HG02852 (cell line): ENCODE data around the gene LTBP3.
A peak's percentile ranks its signal among the peaks of the same experiment; 100 is the strongest.

Experiments used
- ATAC-seq: cut with Tn5 transposase; IDR thresholded peaks from one replicate; pipeline ENCODE4 v1.9.1; 2021; ENCODE audit warnings: mild to moderate bottlenecking, moderate library complexity; ENCODE audit not compliant: unreplicated experiment

LTBP3 gene

DNA sequence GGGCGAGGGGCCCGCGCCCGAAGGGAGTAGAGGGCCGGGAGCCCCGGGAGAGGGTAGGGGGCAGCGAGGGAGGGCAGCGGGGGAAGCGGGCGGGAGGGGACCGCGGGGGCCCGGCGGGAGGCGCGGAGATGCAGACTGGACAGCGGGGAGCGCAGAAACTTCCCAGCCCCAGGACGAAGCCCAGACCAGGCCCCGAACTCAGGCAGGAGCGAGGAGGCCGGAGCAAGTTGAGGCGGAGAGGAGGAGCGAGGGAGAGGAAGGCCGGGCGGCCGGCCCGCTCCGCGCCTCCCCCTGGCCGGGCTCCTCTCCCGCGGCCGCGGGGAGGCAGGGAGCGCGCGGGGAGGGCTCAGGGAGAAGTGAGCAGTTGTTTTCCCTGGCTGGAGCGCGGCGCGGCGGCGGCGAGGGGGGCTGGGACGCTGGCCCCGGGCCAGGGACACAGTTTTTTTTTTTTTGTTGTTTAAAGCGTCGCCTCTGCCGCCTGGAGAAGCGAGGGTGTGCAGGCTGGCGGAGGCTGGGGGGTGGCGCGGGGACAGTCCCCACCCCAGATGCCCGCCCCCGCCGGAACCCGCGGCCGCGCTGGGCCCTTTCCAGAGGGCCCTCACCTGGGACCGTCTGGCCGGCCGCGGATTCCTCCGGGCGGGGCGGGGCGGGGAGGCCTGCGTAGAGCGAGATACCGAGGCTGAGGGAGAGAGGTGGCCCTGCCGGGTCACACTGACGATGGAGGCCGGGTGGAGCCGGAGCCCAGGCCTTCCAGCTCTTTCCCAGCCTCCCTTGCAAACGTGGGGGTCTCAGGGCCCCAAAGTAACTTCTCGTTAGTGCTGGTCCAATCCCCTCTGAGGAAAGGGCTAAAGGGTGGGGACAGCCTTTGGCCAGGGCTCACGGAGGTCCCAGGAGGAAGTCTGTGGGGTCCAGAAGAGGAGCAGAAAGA, at the start of gene LTBP3:
TSS of gene LTBP3 (minus strand) at position 358 of the 928 bp plus-strand sequence. CDS start 400 bp downstream, outside the sequence.
- ATAC-seq = no peak

GRCh38 chr11:65606876-65607613, 48.9 kb upstream of the LTBP3 start:
- ATAC-seq = no peak

GRCh38 chr11:65604258-65604657, 46.1 kb upstream of the LTBP3 start:
- ATAC-seq = no peak

GRCh38 chr11:65599955-65600246, 41.7 kb upstream of the LTBP3 start:
- no peak for ATAC-seq

DNA sequence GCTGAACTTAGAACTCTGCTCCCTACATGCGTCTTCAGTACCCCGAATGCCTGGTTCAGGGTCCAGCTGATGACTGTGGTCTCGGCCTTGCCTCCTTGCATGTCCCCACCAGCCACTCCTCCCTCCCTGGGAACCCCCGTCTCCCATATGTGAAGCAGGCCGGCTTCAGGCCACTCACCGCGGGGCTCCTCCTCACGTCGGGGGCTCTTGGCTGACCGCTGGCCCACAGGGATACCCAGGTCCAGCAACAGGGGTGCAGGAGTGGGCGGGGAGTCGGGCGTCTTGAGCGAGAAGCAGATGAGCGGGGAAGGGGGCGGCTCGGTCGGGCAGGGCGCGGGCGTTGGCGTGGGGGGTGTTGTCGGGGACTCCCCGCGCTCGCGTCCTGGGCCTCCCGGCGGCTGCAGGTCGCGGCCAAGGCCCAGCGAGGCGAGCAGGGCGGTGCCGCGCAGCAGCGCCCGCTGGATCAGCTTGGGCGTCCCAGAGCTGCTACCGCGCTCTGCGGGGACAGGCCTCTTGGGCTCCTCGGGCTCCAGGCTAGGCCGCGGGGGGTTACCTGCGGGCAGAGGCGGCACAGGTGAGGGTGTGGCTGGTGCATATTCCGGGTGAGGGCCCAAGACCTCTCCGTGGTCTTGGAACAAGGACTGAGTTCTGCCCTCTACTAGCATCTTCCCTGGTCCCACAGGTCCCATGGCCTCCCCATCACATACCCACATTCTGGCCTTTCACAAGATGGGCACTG, 41.2 kb upstream of the LTBP3 start:
- no peak for ATAC-seq

GRCh38 chr11:65598258-65598699, 40.1 kb upstream of the LTBP3 start:
- ATAC-seq = no peak

DNA sequence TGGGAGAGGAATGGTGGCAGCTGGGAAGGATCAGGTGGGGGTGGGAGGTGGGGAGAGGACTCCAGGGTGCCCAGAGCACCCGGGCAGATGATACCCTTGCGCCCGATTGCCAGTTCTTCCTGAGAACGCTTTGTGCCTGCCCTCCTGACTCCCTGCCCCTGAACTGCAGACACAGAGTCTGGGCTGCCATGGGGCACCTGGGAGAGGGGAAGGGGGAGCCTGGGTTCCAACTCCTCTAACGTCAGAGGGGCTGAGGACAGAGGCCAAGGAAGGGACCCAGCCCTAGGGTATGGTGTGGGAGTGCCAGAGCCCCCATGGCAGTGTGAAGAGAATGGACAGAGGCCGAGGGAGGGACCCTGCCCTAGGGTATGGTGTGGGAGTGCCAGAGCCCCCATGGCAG, 38.4 kb upstream of the LTBP3 start:
- ATAC-seq = no peak

GRCh38 chr11:65595543-65596281, 37.6 kb upstream of the LTBP3 start, which contains the start of gene KCNK7:
TSS of gene KCNK7 (minus strand) at chr11:65595800. CDS start at chr11:65595772, 28 bp downstream.
- no peak for ATAC-seq

GRCh38 chr11:65595131-65595530, 37.0 kb upstream of the LTBP3 start:
- ATAC-seq = no peak

DNA sequence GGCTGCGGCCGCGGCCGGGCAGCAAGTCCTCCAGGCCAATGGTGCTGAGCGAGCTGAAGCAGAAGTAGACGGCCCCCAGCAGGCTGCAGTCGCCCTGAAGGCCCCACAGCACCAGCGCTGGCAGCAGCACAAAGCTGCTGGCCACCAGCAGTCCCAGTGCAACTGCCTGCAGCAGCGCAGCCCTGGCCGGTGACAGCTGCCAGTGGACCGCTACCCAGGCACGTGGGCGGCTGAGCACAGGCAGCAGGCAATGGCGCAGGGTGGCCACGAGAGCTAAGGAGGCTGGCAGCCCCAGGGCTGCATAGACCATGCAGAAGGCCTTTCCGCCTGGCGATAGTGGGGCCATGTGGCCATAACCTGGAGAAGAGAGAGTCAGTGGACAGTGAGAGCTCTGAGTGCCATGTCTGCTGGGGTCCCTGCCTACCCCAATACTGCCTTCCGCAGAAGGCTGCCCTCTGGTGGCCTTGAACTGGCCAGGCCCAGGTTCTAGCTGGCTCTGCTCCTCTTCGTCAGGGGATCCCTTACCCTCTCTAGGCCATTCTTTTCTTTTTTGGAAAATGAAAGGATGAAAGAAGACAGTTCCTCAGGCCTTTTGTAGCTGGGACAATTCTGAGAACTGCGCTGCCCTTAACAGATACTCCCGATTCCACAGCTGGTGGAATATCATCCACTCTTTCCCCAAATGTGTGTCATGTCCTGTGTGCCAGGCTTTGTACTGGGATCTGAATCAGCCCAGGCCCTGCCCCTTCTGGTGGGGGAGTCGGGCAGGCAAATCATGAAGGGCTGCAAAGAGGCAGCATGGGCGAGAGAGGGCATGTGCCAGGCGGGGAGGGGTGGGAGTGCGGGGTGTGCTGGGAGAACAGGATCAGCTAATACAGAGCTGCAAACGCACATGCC, 35.6 kb upstream of the LTBP3 start:
- ATAC-seq = no peak

DNA sequence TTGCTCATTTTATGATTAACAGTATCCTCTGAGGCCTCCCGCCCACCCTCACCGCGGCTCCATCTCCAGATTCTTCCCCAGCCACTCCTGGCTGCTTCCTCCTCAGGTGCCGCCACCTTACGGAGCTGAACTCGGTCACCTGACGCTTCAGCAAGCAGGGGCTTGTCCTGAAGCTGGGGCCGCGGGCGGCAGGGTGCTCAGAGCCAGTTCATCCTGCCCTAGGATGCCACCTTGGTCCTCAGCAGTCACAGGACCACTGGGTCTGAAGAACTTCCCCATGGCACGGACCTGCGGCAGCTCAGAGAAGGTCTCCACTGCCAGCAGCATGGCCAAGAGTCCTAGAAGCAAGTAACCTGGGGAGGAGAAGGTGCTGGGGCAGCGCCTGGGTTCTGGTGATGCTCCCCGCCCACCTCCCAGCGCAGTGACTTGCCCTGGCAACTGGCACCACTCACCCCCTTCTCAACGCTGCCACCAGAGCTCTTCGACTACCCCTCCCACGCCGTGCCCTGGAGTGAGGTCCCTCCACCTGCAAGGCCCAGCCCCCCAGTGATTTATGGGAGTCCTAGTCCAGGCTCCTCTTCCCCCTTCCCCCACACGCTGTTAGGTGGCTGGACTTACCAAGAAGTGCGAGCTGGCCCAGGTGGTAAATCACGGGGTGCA, 34.8 kb upstream of the LTBP3 start:
- ATAC-seq = no peak

- no peak for ATAC-seq
These were observed 34.0 kb upstream of the LTBP3 start for GRCh38 chr11:65591939-65592857.

- ATAC-seq = no peak
These were observed 32.1 kb upstream of the LTBP3 start for GRCh38 chr11:65590240-65590738.

GRCh38 chr11:65589444-65590239, 31.5 kb upstream of the LTBP3 start:
- no peak for ATAC-seq

DNA sequence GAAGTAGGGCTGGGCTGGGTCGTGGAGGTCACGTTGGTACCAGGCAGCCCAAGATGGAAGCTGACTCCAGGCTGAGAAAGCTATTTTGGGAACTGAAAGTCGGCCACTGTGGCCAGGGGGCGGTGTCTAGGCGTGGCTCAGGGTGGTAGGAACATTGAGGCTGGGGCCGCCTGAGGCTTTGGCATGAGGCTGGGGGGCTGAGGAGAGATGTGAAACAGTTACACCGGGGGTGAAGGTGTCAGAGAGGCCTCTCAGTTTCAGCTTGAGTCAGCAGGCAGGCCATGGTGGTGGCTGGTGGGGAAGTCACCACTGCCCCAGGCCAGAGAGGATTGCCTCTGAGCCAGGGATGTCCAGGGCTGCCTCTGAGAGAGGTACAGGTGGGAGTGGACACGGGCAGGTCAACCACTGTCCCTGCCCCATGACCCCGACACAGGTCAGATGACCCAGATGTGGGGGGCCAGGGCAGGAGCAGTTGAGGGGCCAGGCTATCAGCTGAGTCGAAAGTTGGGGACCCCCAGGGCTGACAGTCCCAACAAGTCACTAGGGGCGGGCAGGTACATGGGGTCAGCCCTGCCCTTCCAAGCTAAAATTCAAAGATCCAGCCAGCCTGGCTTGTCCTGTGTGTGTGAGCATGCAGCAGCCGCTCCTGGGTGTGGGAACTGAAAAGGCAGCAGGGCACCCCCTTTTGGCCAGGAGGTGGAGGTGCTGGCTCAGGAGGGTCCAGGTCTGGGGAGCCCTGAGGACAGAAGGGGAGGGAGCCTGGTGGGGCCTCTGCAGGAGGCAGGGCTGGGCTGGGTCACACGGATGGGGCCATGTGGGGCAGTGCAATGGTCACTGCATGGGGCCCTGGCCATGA, 30.3 kb upstream of the LTBP3 start:
- peak; percentile 76 for ATAC-seq

DNA sequence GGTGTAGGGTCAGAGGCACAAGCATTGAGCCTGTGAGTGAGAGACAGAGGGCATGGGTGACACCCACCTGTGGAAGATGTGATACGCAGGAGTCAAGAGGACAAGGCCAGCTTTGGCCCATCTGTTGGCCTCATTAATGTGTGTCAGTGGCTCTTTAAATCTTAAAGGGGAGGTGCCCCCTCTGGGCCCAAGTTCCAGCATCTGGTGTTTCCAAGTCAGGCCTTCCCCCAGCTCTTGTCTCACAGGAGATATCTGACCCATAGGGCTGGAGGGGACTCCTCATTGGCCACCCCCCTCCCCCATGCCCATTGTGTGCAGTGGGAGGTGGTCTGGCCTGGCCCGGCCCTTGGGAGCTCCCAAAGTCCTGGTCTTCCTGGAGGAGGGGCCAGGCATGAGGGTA, 28.5 kb upstream of the LTBP3 start:
- ATAC-seq = no peak
